GM23338 (cell line): ENCODE results near the gene ST7L. TPM values are rescaled to one million over a fixed set of nuclear protein-coding genes. Genes with fewer than 3 reads are reported as not detected.

ENCODE experiments used
- ATAC-seq: fragments of 200-7000 bp; cut with Tn5 transposase; 3 replicates; pipeline ENCODE4 v1.9.1; 2020
- DNase-seq: peaks from one replicate; pipeline ENCODE4 v3.0.0-alpha.2; 2015; ENCODE audit warnings: low spot score
- H2AFZ ChIP-seq: fragments of 200-600 bp; sonication (generic); 2 replicates; pipeline ENCODE4 v1.8.0; 2016; ENCODE audit warnings: antibody characterized with exemption, mild to moderate bottlenecking, moderate library complexity
- H3F3A ChIP-seq: fragments of 200-600 bp; sonication (generic); replicated peaks from 2 replicates; pipeline ENCODE4 v1.8.0; 2017; ENCODE audit warnings: antibody characterized with exemption, mixed run types, low read depth
- H3K27ac ChIP-seq: fragments of 200-600 bp; sonication (generic); 2 replicates; pipeline ENCODE4 v1.6.1; 2016; ENCODE audit warnings: low read depth
- H3K27me3 ChIP-seq: fragments of 200-600 bp; sonication (generic); 2 replicates; pipeline ENCODE4 v1.8.0; 2016; ENCODE audit warnings: mild to moderate bottlenecking, mixed run types, moderate library complexity; ENCODE audit not compliant: insufficient read depth
- H3K36me3 ChIP-seq: fragments of 200-600 bp; sonication (generic); 2 replicates; pipeline ENCODE4 v1.8.0; 2016; ENCODE audit warnings: mild to moderate bottlenecking; ENCODE audit not compliant: insufficient read depth
- H3K4me1 ChIP-seq: fragments of 200-600 bp; sonication (generic); 2 replicates; pipeline ENCODE4 v1.8.0; 2016; ENCODE audit warnings: mild to moderate bottlenecking, moderate library complexity; ENCODE audit not compliant: insufficient read depth
- H3K4me2 ChIP-seq: fragments of 200-600 bp; sonication (generic); 2 replicates; pipeline ENCODE4 v1.7.1; 2017; ENCODE audit warnings: mixed run types
- H3K4me3 ChIP-seq: fragments of 200-600 bp; sonication (generic); 2 replicates; pipeline ENCODE4 v1.6.1; 2016; ENCODE audit warnings: mixed run types
- H3K79me2 ChIP-seq: fragments of 200-600 bp; sonication (generic); replicated peaks from 2 replicates; pipeline ENCODE4 v1.8.0; 2017; ENCODE audit warnings: mild to moderate bottlenecking; ENCODE audit not compliant: insufficient read depth
- H3K9me2 ChIP-seq: fragments of 200-600 bp; sonication (generic); 2 replicates; pipeline ENCODE4 v1.8.0; 2017; ENCODE audit not compliant: insufficient read depth
- H4K20me1 ChIP-seq: fragments of 200-600 bp; sonication (generic); replicated peaks from 2 replicates; pipeline ENCODE4 v1.8.0; 2017; ENCODE audit warnings: mild to moderate bottlenecking; ENCODE audit not compliant: insufficient read depth
- H3K27ac Mint-ChIP-seq: 2 replicates; pipeline ENCODE4 v1.8.0; 2020; ENCODE audit warnings: inconsistent platforms, mild to moderate bottlenecking, moderate library complexity, mixed read lengths
- H3K27me3 Mint-ChIP-seq: 3 replicates; pipeline ENCODE4 v1.8.0; 2022; ENCODE audit warnings: low read depth, mild to moderate bottlenecking, moderate library complexity, mixed read lengths, inconsistent platforms; ENCODE audit not compliant: insufficient read depth, poor library complexity
- H3K36me3 Mint-ChIP-seq: 3 replicates; pipeline ENCODE4 v1.8.0; 2021; ENCODE audit warnings: low read depth, mild to moderate bottlenecking, inconsistent platforms, moderate library complexity, mixed read lengths
- H3K4me1 Mint-ChIP-seq: 3 replicates; pipeline ENCODE4 v1.8.0; 2020; ENCODE audit warnings: mild to moderate bottlenecking, inconsistent platforms, mixed read lengths
- H3K4me3 Mint-ChIP-seq: 3 replicates; pipeline ENCODE4 v1.8.0; 2021; ENCODE audit warnings: moderate library complexity, mild to moderate bottlenecking, inconsistent platforms, mixed read lengths
- H3K9me3 Mint-ChIP-seq: 3 replicates; pipeline ENCODE4 v1.8.0; 2020; ENCODE audit warnings: moderate library complexity, mild to moderate bottlenecking, inconsistent platforms, mixed read lengths
- EZH2 ChIP-seq: fragments of 200-600 bp; sonication (generic); IDR thresholded peaks from one replicate; pipeline ENCODE4 v1.8.0; 2017; ENCODE audit warnings: antibody characterized with exemption, mild to moderate bottlenecking, low read depth; ENCODE audit not compliant: unreplicated experiment
- EZH2phosphoT487 ChIP-seq: fragments of 200-600 bp; sonication (generic); IDR thresholded peaks from one replicate; pipeline ENCODE4 v1.8.1; 2018; ENCODE audit warnings: antibody characterized with exemption; ENCODE audit not compliant: unreplicated experiment
- JUNB ChIP-seq: IDR thresholded peaks from one replicate; pipeline ENCODE4 v1.6.1; 2016; ENCODE audit warnings: antibody characterized with exemption; ENCODE audit not compliant: unreplicated experiment
- NANOG ChIP-seq: IDR thresholded peaks from 2 replicates; pipeline ENCODE4 v1.6.1; 2016; ENCODE audit warnings: antibody characterized with exemption, borderline replicate concordance
- POLR2AphosphoS5 ChIP-seq: IDR thresholded peaks from 2 replicates; pipeline ENCODE4 v1.6.1; 2016; ENCODE audit warnings: antibody characterized with exemption, low read depth
- REST ChIP-seq: IDR thresholded peaks from one replicate; pipeline ENCODE4 v1.6.1; 2018; ENCODE audit warnings: antibody characterized with exemption; ENCODE audit not compliant: unreplicated experiment
- STAT1 ChIP-seq: IDR thresholded peaks from one replicate; pipeline ENCODE4 v1.6.1; 2016; ENCODE audit warnings: antibody characterized with exemption; ENCODE audit not compliant: unreplicated experiment
- ZNF114 ChIP-seq: fragments of 250-450 bp; sonication (Bioruptor Pico); IDR thresholded peaks from 2 replicates; pipeline ENCODE4 v1.5.0; 2020; ENCODE audit warnings: mild to moderate bottlenecking, moderate library complexity
- ZNF331 ChIP-seq: fragments of 250-450 bp; sonication (Bioruptor Pico); IDR thresholded peaks from 2 replicates; pipeline ENCODE4 v1.5.0; 2020; ENCODE audit warnings: low read depth, mild to moderate bottlenecking, moderate library complexity
- polyA plus RNA-seq: library from polyadenylated mRNA; unstranded; fragments of >200 nt; fragmentation: Nextera tagmentation; extraction: Ambion mirVana; gene quantifications from 2 replicates; pipeline ENCODE4 v1.2.1, GENCODE V29; 2016
- total RNA-seq: library from RNA; depleted of rRNA; stranded (reverse); fragments of >200 nt; shearing (Covaris generic); gene quantifications from 2 replicates; pipeline ENCODE4 v1.2.3, GENCODE V29; 2014
- TF ChIP-seq, protein P1 (sequence below), 2 experiments: fragments of 200-600 bp in 1 of 2; sonication (generic) in 1 of 2; conservative IDR thresholded peaks; 2 replicates each; pipeline versions ENCODE4 v1.5.1 to v1.6.1; 2016 to 2017; ENCODE audit warnings: antibody characterized with exemption in 2 of 2, low read depth in 2 of 2, mild to moderate bottlenecking in 2 of 2, moderate library complexity in 1 of 2
- TF ChIP-seq, protein P2 (sequence below): fragments of 250-450 bp; sonication (Bioruptor Pico); IDR thresholded peaks from 2 replicates; pipeline ENCODE4 v1.5.0; 2020; ENCODE audit warnings: mild to moderate bottlenecking, moderate library complexity

ST7L gene
- total and polyA plus RNA-seq, 2 experiments from 2014 or later: 18.2 to 21.0 TPM

DNA sequence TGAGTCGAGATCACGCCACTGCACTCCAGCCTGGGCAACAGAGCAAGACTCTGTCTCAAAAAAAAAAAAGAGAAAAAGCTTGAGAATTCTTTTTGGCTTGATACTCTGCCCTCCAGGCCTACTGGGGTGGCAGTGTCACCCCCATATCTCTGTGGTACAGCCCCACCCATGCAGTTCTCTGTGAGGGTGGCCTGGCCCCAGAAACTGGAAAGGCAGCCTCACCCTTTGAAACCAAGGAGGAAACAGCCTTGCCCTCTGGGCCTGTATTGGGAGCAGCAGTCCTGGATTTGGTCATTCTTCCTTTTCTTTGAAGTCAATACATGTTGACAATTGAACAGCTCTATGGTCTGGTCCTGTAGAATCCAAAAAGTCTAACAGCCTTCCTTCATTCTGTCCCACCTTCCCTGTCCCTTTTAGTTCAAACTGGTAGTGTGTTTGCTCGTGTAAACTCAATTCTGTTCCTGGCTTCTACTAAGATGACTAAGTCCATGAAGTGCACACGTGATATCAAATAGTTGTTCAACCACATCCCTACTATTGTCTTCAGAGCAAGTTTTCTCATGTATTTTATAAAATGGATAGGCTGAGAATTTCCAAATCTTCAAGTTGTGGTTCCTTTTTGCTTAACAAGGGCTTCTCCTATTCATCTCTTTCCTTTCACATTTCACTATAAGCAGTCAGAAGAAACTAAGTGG, 13.2 kb downstream of the ST7L start (continued):
- TF ChIP-seq ZNF114 (CRISPR knock-in tag) (no peak), NANOG (no peak), EZH2phosphoT487 (no peak)

DNA sequence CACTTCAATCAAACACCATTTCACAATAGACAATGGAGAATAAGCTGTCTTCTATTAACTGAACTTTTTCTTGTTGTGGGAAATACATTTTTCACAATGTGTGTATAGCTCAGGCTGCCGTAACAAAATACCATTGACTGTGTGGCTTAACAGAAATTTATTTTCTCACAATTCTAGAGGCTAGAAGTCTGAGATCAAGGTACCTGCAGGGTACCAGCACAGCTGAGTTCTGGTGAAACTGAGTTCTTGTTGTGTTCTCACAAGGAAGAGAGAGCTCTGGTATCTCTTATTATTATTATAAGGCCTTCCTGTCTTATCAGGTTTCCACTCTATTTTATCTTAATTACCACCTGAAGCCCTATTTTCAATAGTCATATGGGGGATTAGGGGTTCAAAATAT, 15.4 kb downstream of the ST7L start:
- Histone ChIP-seq H2AFZ (no peak overlapping the region), H3K27ac (no peak overlapping the region), H3F3A (0 out of 2 replicates have a peak, but pooled peaks cover 4% of the 10 kb centered on the region), H3K27me3 (no peaks in the 10 kb centered on the region), H3K36me3 (peaks cover 19% of the 10 kb centered on the region; the same call in 1 of the 2 replicates), H3K4me3 (no peak overlapping the region), H3K4me2 (no peak overlapping the region), H3K9me2 (no peaks in the 10 kb centered on the region), H4K20me1 (peaks cover 15% of the 10 kb centered on the region), H3K4me1 (no peaks in the 10 kb centered on the region), H3K79me2 (no peaks in the 10 kb centered on the region)
- Mint-ChIP-seq H3K9me3 (no peaks in the 10 kb centered on the region), H3K27me3 (peaks cover 4% of the 10 kb centered on the region), H3K4me1 (no peaks in the 10 kb centered on the region), H3K27ac (no peak overlapping the region), H3K36me3 (peaks cover 30% of the 10 kb centered on the region), H3K4me3 (no peak overlapping the region)
- TF ChIP-seq NANOG (no peak), ZNF331 (CRISPR knock-in tag) (no peak), JUNB (no peak), STAT1 (no peak), EZH2 (no peak), POLR2AphosphoS5 (no peak), EZH2phosphoT487 (no peak), REST (no peak), ZNF114 (CRISPR knock-in tag) (no peak)
- TF ChIP-seq, protein P1, sequence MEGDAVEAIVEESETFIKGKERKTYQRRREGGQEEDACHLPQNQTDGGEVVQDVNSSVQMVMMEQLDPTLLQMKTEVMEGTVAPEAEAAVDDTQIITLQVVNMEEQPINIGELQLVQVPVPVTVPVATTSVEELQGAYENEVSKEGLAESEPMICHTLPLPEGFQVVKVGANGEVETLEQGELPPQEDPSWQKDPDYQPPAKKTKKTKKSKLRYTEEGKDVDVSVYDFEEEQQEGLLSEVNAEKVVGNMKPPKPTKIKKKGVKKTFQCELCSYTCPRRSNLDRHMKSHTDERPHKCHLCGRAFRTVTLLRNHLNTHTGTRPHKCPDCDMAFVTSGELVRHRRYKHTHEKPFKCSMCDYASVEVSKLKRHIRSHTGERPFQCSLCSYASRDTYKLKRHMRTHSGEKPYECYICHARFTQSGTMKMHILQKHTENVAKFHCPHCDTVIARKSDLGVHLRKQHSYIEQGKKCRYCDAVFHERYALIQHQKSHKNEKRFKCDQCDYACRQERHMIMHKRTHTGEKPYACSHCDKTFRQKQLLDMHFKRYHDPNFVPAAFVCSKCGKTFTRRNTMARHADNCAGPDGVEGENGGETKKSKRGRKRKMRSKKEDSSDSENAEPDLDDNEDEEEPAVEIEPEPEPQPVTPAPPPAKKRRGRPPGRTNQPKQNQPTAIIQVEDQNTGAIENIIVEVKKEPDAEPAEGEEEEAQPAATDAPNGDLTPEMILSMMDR (conservative IDR thresholded peaks at IDR 0.05; ENCODE audit: low read depth in 2 of 2): no peak
- TF ChIP-seq, protein P2, sequence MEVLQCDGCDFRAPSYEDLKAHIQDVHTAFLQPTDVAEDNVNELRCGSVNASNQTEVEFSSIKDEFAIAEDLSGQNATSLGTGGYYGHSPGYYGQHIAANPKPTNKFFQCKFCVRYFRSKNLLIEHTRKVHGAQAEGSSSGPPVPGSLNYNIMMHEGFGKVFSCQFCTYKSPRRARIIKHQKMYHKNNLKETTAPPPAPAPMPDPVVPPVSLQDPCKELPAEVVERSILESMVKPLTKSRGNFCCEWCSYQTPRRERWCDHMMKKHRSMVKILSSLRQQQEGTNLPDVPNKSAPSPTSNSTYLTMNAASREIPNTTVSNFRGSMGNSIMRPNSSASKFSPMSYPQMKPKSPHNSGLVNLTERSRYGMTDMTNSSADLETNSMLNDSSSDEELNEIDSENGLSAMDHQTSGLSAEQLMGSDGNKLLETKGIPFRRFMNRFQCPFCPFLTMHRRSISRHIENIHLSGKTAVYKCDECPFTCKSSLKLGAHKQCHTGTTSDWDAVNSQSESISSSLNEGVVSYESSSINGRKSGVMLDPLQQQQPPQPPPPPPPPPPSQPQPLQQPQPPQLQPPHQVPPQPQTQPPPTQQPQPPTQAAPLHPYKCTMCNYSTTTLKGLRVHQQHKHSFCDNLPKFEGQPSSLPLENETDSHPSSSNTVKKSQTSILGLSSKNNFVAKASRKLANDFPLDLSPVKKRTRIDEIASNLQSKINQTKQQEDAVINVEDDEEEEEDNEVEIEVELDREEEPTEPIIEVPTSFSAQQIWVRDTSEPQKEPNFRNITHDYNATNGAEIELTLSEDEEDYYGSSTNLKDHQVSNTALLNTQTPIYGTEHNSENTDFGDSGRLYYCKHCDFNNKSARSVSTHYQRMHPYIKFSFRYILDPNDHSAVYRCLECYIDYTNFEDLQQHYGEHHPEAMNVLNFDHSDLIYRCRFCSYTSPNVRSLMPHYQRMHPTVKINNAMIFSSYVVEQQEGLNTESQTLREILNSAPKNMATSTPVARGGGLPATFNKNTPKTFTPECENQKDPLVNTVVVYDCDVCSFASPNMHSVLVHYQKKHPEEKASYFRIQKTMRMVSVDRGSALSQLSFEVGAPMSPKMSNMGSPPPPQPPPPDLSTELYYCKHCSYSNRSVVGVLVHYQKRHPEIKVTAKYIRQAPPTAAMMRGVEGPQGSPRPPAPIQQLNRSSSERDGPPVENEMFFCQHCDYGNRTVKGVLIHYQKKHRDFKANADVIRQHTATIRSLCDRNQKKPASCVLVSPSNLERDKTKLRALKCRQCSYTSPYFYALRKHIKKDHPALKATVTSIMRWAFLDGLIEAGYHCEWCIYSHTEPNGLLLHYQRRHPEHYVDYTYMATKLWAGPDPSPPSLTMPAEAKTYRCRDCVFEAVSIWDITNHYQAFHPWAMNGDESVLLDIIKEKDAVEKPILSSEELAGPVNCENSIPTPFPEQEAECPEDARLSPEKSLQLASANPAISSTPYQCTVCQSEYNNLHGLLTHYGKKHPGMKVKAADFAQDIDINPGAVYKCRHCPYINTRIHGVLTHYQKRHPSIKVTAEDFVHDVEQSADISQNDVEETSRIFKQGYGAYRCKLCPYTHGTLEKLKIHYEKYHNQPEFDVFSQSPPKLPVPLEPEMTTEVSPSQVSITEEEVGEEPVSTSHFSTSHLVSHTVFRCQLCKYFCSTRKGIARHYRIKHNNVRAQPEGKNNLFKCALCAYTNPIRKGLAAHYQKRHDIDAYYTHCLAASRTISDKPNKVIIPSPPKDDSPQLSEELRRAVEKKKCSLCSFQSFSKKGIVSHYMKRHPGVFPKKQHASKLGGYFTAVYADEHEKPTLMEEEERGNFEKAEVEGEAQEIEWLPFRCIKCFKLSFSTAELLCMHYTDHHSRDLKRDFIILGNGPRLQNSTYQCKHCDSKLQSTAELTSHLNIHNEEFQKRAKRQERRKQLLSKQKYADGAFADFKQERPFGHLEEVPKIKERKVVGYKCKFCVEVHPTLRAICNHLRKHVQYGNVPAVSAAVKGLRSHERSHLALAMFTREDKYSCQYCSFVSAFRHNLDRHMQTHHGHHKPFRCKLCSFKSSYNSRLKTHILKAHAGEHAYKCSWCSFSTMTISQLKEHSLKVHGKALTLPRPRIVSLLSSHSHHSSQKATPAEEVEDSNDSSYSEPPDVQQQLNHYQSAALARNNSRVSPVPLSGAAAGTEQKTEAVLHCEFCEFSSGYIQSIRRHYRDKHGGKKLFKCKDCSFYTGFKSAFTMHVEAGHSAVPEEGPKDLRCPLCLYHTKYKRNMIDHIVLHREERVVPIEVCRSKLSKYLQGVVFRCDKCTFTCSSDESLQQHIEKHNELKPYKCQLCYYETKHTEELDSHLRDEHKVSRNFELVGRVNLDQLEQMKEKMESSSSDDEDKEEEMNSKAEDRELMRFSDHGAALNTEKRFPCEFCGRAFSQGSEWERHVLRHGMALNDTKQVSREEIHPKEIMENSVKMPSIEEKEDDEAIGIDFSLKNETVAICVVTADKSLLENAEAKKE (CRISPR knock-in tag): no peak
- ATAC-seq (no peak), DNase-seq (no peak)
